ENCODE measurements around the gene TFDP3. TPM values are rescaled to one million over a fixed set of nuclear protein-coding genes. Genes with fewer than 3 reads are reported as not detected.
A peak's percentile ranks its signal among the peaks of the same experiment; 100 is the strongest.

TFDP3 gene
- total and polyA plus RNA-seq, 2 of the 4 experiments (the other 2 are of a cell fraction), result not detected

- no peak overlapping the region for H3K18ac ChIP-seq (ENCODE audit: low read depth, low read length)
- H3K36me3 ChIP-seq (ENCODE audit: control insufficient read depth, insufficient read depth, low read length), result no peaks in the 10 kb centered on the region
- intact Hi-C loops (cut with micrococcal nuclease), result no loop called here
- H2AK5ac ChIP-seq (ENCODE audit: low read depth, low read length), result no peak overlapping the region
- no peak overlapping the region for H2BK20ac ChIP-seq (ENCODE audit: low read depth, low read length)
- H2BK5ac ChIP-seq (ENCODE audit: low read depth, low read length, poor library complexity, severe bottlenecking), result no peak overlapping the region
- dilution Hi-C loops (cut with HindIII; ENCODE audit: low sequenced_read_pairs, unreplicated experiment), result no loop called here
- BruUV-seq (replicated peaks), result no TSS peak
- no peak overlapping the region for H2AFZ ChIP-seq (replicated peaks; ENCODE audit: low read length, poor library complexity)
- no peak overlapping the region for H3K4me3 ChIP-seq (ENCODE audit: insufficient read depth, low read depth, low read length)
- H3K9me1 ChIP-seq (ENCODE audit: insufficient read depth, low read length), result no peaks in the 10 kb centered on the region
- H2BK120ac ChIP-seq (ENCODE audit: low read depth, low read length), result no peak overlapping the region
- H4K5ac ChIP-seq (ENCODE audit: low read depth, low read length), result no peak overlapping the region
- no peak overlapping the region for H3K9ac ChIP-seq (ENCODE audit: low read depth, low read length)
- 48% methylated on average over 3 of the region's 4 CpGs; no CpG with 5 or more reads in 1 of the 2 experiments for WGBS, 2 experiments (ENCODE audit: extremely low coverage in 2 of 2, insufficient read length in 1 of 2)
- H4K8ac ChIP-seq (ENCODE audit: low read depth in 2 of 2, low read length in 2 of 2), result no peak overlapping the region
- H3K79me1 ChIP-seq (ENCODE audit: low read depth in 1 of 2, low read length in 2 of 2), result no peaks in the 10 kb centered on the region
- ChIA-PET CTCF (interaction anchor here (0.7 kb wide), 1 partner anchor 34 kb away, joined by 3 read pairs; no protein-coding TSS in a partner anchor), POLR2A (ENCODE audit: unreplicated experiment) (no interaction called here)
- in situ Hi-C loops (cut with MboI; ENCODE audit: low sequenced_read_pairs), result no loop called here
- no peak overlapping the region for H2BK15ac ChIP-seq (ENCODE audit: low read depth, low read length)
- H3K27ac ChIP-seq (ENCODE audit: insufficient read depth, low read length), result no peak overlapping the region
- DNase-seq (peak; percentile 17), ATAC-seq (ENCODE audit: low read depth) (no peak)
- H2AK9ac ChIP-seq (replicated peaks; ENCODE audit: low read depth, low read length, poor library complexity), result no peak overlapping the region
- H3K4me2 ChIP-seq (ENCODE audit: low read depth, low read length), result no peak overlapping the region
- H3K4me1 ChIP-seq (ENCODE audit: control insufficient read depth, insufficient read depth, low read length), result no peaks in the 10 kb centered on the region
- no peaks in the 10 kb centered on the region; the same call in 1 of the 2 replicates for H3K9me3 ChIP-seq (ENCODE audit: control insufficient read depth, insufficient read depth, low read length)
- H3K56ac ChIP-seq (ENCODE audit: extremely low read depth, insufficient read depth, low read length), result no peak overlapping the region
- no peak overlapping the region for H3K4ac ChIP-seq (ENCODE audit: low read depth, low read length)
- 0 out of 2 replicates have a peak, but pooled peaks have one; percentile 16 for TF ChIP-seq FOS (IDR thresholded peaks at IDR 0.05; ENCODE audit: low read depth, low read length)
- TF ChIP-seq, protein P1, sequence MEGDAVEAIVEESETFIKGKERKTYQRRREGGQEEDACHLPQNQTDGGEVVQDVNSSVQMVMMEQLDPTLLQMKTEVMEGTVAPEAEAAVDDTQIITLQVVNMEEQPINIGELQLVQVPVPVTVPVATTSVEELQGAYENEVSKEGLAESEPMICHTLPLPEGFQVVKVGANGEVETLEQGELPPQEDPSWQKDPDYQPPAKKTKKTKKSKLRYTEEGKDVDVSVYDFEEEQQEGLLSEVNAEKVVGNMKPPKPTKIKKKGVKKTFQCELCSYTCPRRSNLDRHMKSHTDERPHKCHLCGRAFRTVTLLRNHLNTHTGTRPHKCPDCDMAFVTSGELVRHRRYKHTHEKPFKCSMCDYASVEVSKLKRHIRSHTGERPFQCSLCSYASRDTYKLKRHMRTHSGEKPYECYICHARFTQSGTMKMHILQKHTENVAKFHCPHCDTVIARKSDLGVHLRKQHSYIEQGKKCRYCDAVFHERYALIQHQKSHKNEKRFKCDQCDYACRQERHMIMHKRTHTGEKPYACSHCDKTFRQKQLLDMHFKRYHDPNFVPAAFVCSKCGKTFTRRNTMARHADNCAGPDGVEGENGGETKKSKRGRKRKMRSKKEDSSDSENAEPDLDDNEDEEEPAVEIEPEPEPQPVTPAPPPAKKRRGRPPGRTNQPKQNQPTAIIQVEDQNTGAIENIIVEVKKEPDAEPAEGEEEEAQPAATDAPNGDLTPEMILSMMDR (conservative IDR thresholded peaks at IDR 0.05; ENCODE audit: low read depth, low read length), result no peak
- no peak overlapping the region for H3K14ac ChIP-seq (replicated peaks; ENCODE audit: low read depth, low read length)
- no peak overlapping the region for H3K23ac ChIP-seq (ENCODE audit: low read depth, low read length)
- H3K27me3 ChIP-seq (ENCODE audit: control insufficient read depth, insufficient read depth, low read length), result peaks cover 5% of the 10 kb centered on the region; the same call in 1 of the 2 replicates
- no peak overlapping the region for H4K91ac ChIP-seq (ENCODE audit: insufficient read depth, low read depth, low read length)
- H4K20me1 ChIP-seq (ENCODE audit: insufficient read depth, low read length), result no peaks in the 10 kb centered on the region
Observed at GRCh38 chrX:133229361-133229760, 11.2 kb upstream of the TFDP3 start.

All from IMR-90 (cell line).